GM12878 (cell line): ENCODE data around the gene FAF1. TPM values are rescaled to one million over a fixed set of nuclear protein-coding genes. Genes with fewer than 3 reads are reported as not detected.

Source experiments
- BACH1 ChIP-seq: fragments of 450-650 bp; IDR thresholded peaks from 2 replicates; pipeline ENCODE4 v1.6.1; 2017; ENCODE audit warnings: mild to moderate bottlenecking, borderline replicate concordance
- CHD4 ChIP-seq: fragments of 200-600 bp; sonication (generic); IDR thresholded peaks from 2 replicates; pipeline ENCODE4 v1.6.1; 2016; ENCODE audit warnings: mild to moderate bottlenecking
- CTCF ChIP-seq, 3 experiments: IDR thresholded peaks in 2 of 3; conservative IDR thresholded peaks in 1 of 3; 2 replicates each; pipeline ENCODE4 v1.5.1; 2011; ENCODE audit warnings: low read depth in 3 of 3, low read length in 3 of 3, mild to moderate bottlenecking in 3 of 3, control low read depth in 2 of 3, moderate library complexity in 2 of 3, inconsistent platforms in 1 of 3, mixed read lengths in 1 of 3; ENCODE audit not compliant: control insufficient read depth in 2 of 3, insufficient read depth in 1 of 3; ENCODE audit errors: extremely low read depth in 1 of 3
- ETV6 ChIP-seq, 2 experiments: fragments of 450-650 bp in 1 of 2; IDR thresholded peaks in 1 of 2; conservative IDR thresholded peaks in 1 of 2; 2 replicates each; pipeline ENCODE4 v1.6.1; 2014; ENCODE audit warnings: antibody characterized with exemption in 1 of 2, borderline replicate concordance in 1 of 2, low read depth in 1 of 2, mild to moderate bottlenecking in 1 of 2, moderate library complexity in 1 of 2
- FOS ChIP-seq: IDR thresholded peaks from 3 replicates; pipeline ENCODE4 v1.6.1; 2011; ENCODE audit warnings: borderline replicate concordance; ENCODE audit not compliant: insufficient read length; ENCODE audit errors: extremely low read depth
- HDAC6 ChIP-seq: fragments of 200-600 bp; sonication (generic); IDR thresholded peaks from one replicate; pipeline ENCODE4 v1.8.0; 2017; ENCODE audit warnings: antibody characterized with exemption; ENCODE audit not compliant: unreplicated experiment
- HDGF ChIP-seq: fragments of 450-650 bp; IDR thresholded peaks from 2 replicates; pipeline ENCODE4 v1.6.1; 2016; ENCODE audit warnings: antibody characterized with exemption
- KDM1A ChIP-seq: fragments of 200-600 bp; sonication (generic); IDR thresholded peaks from 2 replicates; pipeline ENCODE4 v1.6.1; 2016; ENCODE audit warnings: borderline replicate concordance
- NKRF ChIP-seq: fragments of 450-650 bp; conservative IDR thresholded peaks from 2 replicates; pipeline ENCODE4 v1.6.1; 2017; ENCODE audit warnings: mild to moderate bottlenecking, moderate library complexity
- PAX8 ChIP-seq: fragments of 450-650 bp; IDR thresholded peaks from 2 replicates; pipeline ENCODE4 v1.6.1; 2017; ENCODE audit warnings: mild to moderate bottlenecking, moderate library complexity
- POLR2A ChIP-seq: IDR thresholded peaks from 2 replicates; pipeline ENCODE4 v1.6.1; 2011; ENCODE audit warnings: low read depth, mild to moderate bottlenecking, low read length
- POLR2AphosphoS2 ChIP-seq: IDR thresholded peaks from 2 replicates; pipeline ENCODE4 v1.6.1; 2011; ENCODE audit warnings: low read depth, mild to moderate bottlenecking, low read length, improper control_type of control experiment, moderate library complexity
- RB1 ChIP-seq: fragments of 450-650 bp; formaldehyde crosslinking; IDR thresholded peaks from 2 replicates; pipeline ENCODE4 v1.6.1; 2017; ENCODE audit warnings: mild to moderate bottlenecking, borderline replicate concordance
- SMAD1 ChIP-seq: fragments of 450-650 bp; IDR thresholded peaks from 2 replicates; pipeline ENCODE4 v1.6.1; 2018; ENCODE audit warnings: mild to moderate bottlenecking, low read depth; ENCODE audit not compliant: partially characterized antibody
- STAT1 ChIP-seq: fragments of 450-650 bp; conservative IDR thresholded peaks from 2 replicates; pipeline ENCODE4 v1.6.1; 2014; ENCODE audit warnings: antibody characterized with exemption, mild to moderate bottlenecking
- ZNF24 ChIP-seq: fragments of 450-650 bp; IDR thresholded peaks from 2 replicates; pipeline ENCODE4 v1.6.1; 2017; ENCODE audit warnings: antibody characterized with exemption, mild to moderate bottlenecking
- polyA plus RNA-seq, 11 experiments: library from polyadenylated mRNA; depleted of rRNA in 4 of 11; unstranded in 6 of 11; stranded (reverse) in 5 of 11; fragments of >200 nt; fragmentation: Nextera tagmentation in 4 of 11; fragmentation: Illumina TruSeq in 1 of 11; extraction: Ambion mirVana in 4 of 11; extraction: Trizol in 1 of 11; gene quantifications; 1 replicate in 1 of 11; 2 replicates in 10 of 11; pipeline versions ENCODE4 v1.2.1 to v1.2.3, GENCODE V29; 2011 to 2016; ENCODE audit warnings: inconsistent platforms in 2 of 11, missing spikeins in 2 of 11, low read depth in 1 of 11
- total RNA-seq, 4 experiments: library from RNA; depleted of rRNA in 3 of 4; stranded (reverse); fragments of >200 nt in 3 of 4; fragmentation: Illumina TruSeq in 1 of 4; extraction: Trizol in 1 of 4; gene quantifications; 2 replicates each; pipeline versions ENCODE4 v1.2.1 to v1.2.3, GENCODE V29; 2013 to 2021
- TF ChIP-seq, protein P1 (sequence below): fragments of 450-650 bp; IDR thresholded peaks from 2 replicates; pipeline ENCODE4 v1.6.1; 2016; ENCODE audit warnings: mild to moderate bottlenecking
- TF ChIP-seq, protein P2 (sequence below): IDR thresholded peaks from 2 replicates; pipeline ENCODE4 v1.6.1; 2011; ENCODE audit warnings: low read depth, low read length, improper control_type of control experiment, borderline replicate concordance
- TF ChIP-seq, protein P3 (sequence below): IDR thresholded peaks from 2 replicates; pipeline ENCODE4 v1.6.1; 2011; ENCODE audit warnings: borderline replicate concordance, low read depth, mild to moderate bottlenecking, moderate library complexity, mixed read lengths, low read length; ENCODE audit not compliant: insufficient read depth; ENCODE audit errors: extremely low read length
- TF ChIP-seq, protein P4 (sequence below): fragments of 450-650 bp; IDR thresholded peaks from 2 replicates; pipeline ENCODE4 v1.6.1; 2017; ENCODE audit warnings: low read depth, mild to moderate bottlenecking, moderate library complexity

Gene FAF1
- total and polyA plus RNA-seq, 10 of the 15 experiments (the other 5 are each of a cell fraction or from before 2014, with no cell fraction given) = 8.6 to 54.5 (median 23.7) TPM

DNA sequence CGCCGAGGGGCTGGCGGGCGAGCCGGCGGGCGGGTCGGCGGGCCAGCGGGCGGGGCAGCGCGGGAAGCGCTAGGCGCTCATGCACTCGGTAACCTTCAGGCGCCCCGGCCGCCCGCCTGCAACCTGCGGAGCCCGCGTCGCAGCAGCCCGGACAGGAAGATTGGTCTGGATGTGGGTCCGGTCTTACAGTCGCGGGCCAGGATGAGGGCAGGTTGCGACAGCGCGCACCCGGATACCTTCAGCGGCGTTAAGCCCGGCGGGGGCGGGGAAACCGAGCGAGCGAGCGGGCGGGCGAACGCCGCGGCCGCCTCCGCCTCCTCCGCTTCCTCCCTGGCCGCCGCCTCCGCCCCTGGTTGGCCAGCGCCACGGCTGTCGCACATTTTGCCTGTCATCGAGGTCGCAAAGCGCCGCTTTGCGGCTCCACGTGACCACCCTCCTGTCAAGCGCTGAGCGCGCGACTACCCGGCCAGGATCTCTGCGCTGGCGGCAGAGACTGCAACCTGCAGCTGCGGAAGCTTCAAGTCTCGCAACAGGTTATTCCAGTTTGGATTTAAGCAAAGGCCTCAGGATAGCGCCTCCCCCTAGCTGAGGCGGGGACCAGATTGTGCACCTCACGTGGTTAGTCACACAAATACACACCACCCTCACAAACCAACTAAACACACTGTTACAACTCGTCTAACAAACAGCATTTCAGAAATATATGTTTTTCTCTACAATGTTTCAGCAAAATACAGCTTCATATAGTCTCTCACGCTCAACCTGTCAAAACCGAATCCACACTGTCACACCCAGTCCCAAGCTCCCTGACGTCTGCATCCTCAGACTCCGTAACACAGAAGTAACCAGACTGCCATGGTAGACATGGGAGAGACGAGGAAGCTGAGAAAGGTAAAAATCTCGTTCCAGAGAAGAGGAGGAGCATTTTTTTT is at the start of gene FAF1 (continued):
- TF ChIP-seq CTCF (IDR thresholded peaks at IDR 0.05 in 2 of 3, conservative IDR thresholded peaks at IDR 0.05 in 1 of 3; ENCODE audit: control insufficient read depth in 2 of 3, extremely low read depth in 1 of 3, insufficient read depth in 1 of 3, low read depth in 3 of 3, low read length in 3 of 3) (peak in 1 of 3 experiments; percentile 16; a peak in 1 of 6 replicates), RB1 (peak; percentile 76; the same call in 1 of the 2 replicates), POLR2AphosphoS2 (peak; percentile 78; the same call in 1 of the 2 replicates), KDM1A (no peak), CHD4 (no peak), STAT1 (peak; percentile 31; the same call in 1 of the 2 replicates), ZNF24 (no peak), BACH1 (0 out of 2 replicates have a peak, but pooled peaks have one; percentile 70), HDAC6 (no peak), PAX8 (no peak), HDGF (0 out of 2 replicates have a peak, but pooled peaks have one; percentile 32), POLR2A (peak; percentile 94), NKRF (peak; percentile 90), ETV6 (conservative IDR thresholded peaks at IDR 0.05 in 1 of 2, IDR thresholded peaks at IDR 0.05 in 1 of 2; ENCODE audit: borderline replicate concordance in 1 of 2, low read depth in 1 of 2) (no peak), FOS (no peak), SMAD1 (no peak)
- TF ChIP-seq, protein P1, sequence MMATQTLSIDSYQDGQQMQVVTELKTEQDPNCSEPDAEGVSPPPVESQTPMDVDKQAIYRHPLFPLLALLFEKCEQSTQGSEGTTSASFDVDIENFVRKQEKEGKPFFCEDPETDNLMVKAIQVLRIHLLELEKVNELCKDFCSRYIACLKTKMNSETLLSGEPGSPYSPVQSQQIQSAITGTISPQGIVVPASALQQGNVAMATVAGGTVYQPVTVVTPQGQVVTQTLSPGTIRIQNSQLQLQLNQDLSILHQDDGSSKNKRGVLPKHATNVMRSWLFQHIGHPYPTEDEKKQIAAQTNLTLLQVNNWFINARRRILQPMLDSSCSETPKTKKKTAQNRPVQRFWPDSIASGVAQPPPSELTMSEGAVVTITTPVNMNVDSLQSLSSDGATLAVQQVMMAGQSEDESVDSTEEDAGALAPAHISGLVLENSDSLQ = peak; percentile 56; the same call in 1 of the 2 replicates
- TF ChIP-seq, protein P2, sequence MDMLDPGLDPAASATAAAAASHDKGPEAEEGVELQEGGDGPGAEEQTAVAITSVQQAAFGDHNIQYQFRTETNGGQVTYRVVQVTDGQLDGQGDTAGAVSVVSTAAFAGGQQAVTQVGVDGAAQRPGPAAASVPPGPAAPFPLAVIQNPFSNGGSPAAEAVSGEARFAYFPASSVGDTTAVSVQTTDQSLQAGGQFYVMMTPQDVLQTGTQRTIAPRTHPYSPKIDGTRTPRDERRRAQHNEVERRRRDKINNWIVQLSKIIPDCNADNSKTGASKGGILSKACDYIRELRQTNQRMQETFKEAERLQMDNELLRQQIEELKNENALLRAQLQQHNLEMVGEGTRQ = peak; percentile 98
- TF ChIP-seq, protein P3, sequence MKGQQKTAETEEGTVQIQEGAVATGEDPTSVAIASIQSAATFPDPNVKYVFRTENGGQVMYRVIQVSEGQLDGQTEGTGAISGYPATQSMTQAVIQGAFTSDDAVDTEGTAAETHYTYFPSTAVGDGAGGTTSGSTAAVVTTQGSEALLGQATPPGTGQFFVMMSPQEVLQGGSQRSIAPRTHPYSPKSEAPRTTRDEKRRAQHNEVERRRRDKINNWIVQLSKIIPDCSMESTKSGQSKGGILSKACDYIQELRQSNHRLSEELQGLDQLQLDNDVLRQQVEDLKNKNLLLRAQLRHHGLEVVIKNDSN = peak; percentile 99
- TF ChIP-seq, protein P4, sequence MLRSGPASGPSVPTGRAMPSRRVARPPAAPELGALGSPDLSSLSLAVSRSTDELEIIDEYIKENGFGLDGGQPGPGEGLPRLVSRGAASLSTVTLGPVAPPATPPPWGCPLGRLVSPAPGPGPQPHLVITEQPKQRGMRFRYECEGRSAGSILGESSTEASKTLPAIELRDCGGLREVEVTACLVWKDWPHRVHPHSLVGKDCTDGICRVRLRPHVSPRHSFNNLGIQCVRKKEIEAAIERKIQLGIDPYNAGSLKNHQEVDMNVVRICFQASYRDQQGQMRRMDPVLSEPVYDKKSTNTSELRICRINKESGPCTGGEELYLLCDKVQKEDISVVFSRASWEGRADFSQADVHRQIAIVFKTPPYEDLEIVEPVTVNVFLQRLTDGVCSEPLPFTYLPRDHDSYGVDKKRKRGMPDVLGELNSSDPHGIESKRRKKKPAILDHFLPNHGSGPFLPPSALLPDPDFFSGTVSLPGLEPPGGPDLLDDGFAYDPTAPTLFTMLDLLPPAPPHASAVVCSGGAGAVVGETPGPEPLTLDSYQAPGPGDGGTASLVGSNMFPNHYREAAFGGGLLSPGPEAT = peak; percentile 84
